KOPT-K1 (cell line): ENCODE measurements around the gene OR6C75.
"Not testable (repeated sequence)": the region's sequence is repeated elsewhere in the genome, so short reads cannot be mapped to it uniquely, and the experiment has no call there.

Experiments
- H3K27ac ChIP-seq: fragments of 200-600 bp; sonication (generic); 2 replicates; pipeline ENCODE4 v1.5.1; 2016; ENCODE audit warnings: antibody characterized with exemption, mild to moderate bottlenecking, low read depth, low read length; ENCODE audit not compliant: poor library complexity, severe bottlenecking
- H3K36me3 ChIP-seq: fragments of 200-600 bp; sonication (generic); 2 replicates; pipeline ENCODE4 v1.5.1; 2017; ENCODE audit warnings: antibody characterized with exemption, mild to moderate bottlenecking, low read length, moderate library complexity; ENCODE audit not compliant: insufficient read depth
- H3K9me3 ChIP-seq: fragments of 200-600 bp; sonication (generic); 2 replicates; pipeline ENCODE4 v1.5.1; 2017; ENCODE audit warnings: antibody characterized with exemption, low read length, mild to moderate bottlenecking; ENCODE audit not compliant: insufficient read depth, poor library complexity, severe bottlenecking

OR6C75 gene

GRCh38 chr12:55362675-55363074, at the start of gene OR6C75:
TSS of gene OR6C75 (plus strand) at chr12:55362975. CDS start at chr12:55365111, 2,136 bp downstream.
- H3K9me3 ChIP-seq = no peaks in the 10 kb centered on the region

GRCh38 chr12:55314043-55314442, 48.7 kb upstream of the OR6C75 start, which contains the start of gene OR6C1:
TSS of gene OR6C1 (plus strand) at chr12:55314343. CDS start at chr12:55320600, 6,257 bp downstream.
- Histone ChIP-seq H3K9me3 (no peaks in the 10 kb centered on the region), H3K27ac (no peak within 1 kb of the TSS), H3K36me3 (no peaks in the 10 kb centered on the region)

More at GRCh38 chr12:55362675-55363074, at the start of gene OR6C75:
- Histone ChIP-seq H3K27ac (no peak within 1 kb of the TSS), H3K36me3 (no peaks in the 10 kb centered on the region)

DNA sequence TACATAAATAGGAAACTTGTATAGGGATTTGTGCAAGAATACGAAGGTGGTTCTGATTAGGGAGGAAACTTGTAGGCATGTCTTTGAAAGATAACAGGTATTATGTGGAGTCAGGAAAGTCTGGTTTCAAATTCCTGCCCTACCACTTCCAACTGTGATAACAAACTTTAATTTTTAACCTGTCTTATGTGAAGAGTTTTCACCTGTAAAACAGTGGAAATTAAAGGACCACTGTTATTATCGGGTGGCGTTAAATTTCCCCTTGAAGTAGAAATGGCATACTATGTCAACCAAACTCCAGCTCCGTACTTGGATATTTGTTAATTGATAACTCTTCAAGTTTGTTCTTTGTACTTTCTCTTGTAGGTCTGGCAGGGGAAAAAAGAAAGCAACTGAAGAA, 42.6 kb upstream of the OR6C75 start:
- H3K27ac ChIP-seq = no peak overlapping the region
- H3K9me3 ChIP-seq = no peaks in the 10 kb centered on the region
- H3K36me3 ChIP-seq = no peaks in the 10 kb centered on the region

DNA sequence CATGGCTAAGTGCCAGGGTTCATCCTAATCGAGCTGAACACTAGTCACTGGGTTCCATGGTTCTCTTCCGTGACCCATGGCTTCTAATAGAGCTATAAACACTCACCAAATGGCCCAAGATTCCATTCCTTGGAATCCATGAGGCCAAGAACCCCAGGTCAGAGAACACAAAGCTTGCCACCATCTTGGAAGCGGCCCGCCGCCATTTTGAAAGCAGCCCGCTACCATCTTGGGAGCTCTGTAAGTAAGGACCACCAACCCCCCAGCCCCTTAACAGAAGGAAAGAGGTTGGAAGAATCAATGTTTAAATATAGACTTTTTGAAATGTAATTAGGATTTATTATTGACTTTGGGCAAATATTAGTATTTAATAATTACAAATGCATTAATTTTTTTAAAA, 37.0 kb upstream of the OR6C75 start:
- H3K36me3 ChIP-seq, H3K27ac ChIP-seq, H3K9me3 ChIP-seq: not testable (repeated sequence)

GRCh38 chr12:55330446-55330845, 32.3 kb upstream of the OR6C75 start, which contains the start of gene OR6C3:
TSS of gene OR6C3 (plus strand) at chr12:55330746. CDS start at chr12:55331701, 955 bp downstream.
- H3K36me3 ChIP-seq = no peaks in the 10 kb centered on the region
- H3K9me3 ChIP-seq = no peaks in the 10 kb centered on the region
- H3K27ac ChIP-seq = no peak within 1 kb of the TSS

- Histone ChIP-seq H3K9me3 (no peaks in the 10 kb centered on the region), H3K27ac (no peak overlapping the region), H3K36me3 (no peaks in the 10 kb centered on the region)
Observed at GRCh38 chr12:55336002-55336401, 26.8 kb upstream of the OR6C75 start.

DNA sequence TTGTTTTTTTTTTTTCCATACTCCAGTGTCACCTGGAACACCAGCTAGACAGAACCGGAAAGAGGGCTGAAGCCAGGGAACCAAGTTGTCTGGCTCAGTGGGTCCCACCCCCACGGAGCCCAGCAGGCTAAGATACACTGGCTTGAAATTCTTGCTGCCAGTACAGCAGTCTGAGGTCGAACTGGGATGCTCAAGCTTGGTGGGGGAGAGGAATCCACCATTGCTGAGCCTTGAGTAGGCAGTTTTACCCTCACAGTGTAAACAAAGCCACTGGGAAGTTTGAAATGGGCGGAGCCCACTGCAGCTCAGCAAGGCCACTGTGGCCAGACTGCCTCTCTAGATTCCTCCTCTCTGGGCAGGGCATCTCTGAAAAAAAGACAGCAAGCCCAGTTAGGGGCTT, 7.4 kb upstream of the OR6C75 start:
- not testable (repeated sequence) for H3K36me3 ChIP-seq, H3K9me3 ChIP-seq, H3K27ac ChIP-seq

DNA sequence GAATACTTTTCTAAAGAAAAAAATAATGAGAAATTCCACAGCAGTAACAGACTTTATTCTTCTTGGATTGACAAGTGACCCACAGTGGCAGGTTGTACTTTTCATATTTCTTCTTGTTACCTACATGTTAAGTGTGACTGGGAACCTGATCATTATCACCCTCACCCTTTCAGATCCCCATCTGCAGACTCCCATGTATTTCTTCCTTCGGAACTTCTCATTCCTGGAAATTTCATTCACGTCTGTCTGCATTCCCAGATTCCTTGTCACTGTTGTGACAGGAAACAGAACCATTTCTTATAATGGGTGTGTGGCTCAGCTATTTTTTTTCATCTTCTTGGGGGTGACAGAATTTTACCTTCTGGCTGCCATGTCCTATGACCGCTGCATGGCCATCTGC, 2.3 kb downstream of the OR6C75 start:
- no peak overlapping the region for H3K27ac ChIP-seq
- H3K9me3 ChIP-seq = no peaks in the 10 kb centered on the region
- H3K36me3 ChIP-seq = no peaks in the 10 kb centered on the region

DNA sequence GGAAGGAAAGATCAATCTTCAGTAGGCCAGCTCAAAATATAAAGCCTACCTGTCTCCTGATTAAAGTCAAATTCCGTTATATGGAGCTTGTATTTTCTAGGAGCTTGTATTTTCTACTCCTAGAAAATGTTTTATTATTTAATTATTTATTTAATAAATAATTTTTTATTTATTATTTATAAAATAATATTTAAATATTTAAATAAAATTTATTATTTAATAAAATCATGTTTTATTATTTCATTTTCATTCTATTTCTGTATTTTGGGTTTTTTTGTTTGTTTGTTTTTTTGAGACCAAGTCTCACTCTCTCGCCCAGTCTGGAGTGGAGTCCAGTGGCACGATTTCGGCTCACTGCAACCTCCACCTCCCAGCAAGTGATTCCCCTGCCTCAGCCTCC, 9.7 kb downstream of the OR6C75 start:
- no peaks in the 10 kb centered on the region for H3K36me3 ChIP-seq
- no peaks in the 10 kb centered on the region for H3K9me3 ChIP-seq

DNA sequence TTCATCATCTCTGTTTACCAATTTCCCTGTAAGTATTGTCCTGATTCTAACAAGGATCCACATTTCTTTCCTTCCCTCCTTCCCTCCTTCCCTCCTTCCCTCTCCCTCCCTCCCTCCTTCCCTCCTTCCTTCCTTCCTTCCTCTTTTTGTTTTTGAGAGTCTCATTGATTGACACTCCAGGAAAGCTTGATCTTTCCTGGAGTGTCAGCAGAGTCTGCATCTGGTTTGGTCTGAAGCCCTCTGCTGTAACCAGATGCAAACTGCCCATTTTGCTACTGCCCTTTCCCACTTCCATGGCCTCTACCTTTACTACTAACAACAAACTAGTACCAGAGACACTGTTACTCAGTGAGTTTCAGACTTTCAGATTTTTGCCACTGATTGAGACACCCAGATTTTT, 23.1 kb downstream of the OR6C75 start:
- Histone ChIP-seq H3K36me3 (no peaks in the 10 kb centered on the region), H3K27ac (no peak overlapping the region), H3K9me3 (no peaks in the 10 kb centered on the region)

More for the DNA sequence above, 9.7 kb downstream of the OR6C75 start:
- no peak overlapping the region for H3K27ac ChIP-seq

DNA sequence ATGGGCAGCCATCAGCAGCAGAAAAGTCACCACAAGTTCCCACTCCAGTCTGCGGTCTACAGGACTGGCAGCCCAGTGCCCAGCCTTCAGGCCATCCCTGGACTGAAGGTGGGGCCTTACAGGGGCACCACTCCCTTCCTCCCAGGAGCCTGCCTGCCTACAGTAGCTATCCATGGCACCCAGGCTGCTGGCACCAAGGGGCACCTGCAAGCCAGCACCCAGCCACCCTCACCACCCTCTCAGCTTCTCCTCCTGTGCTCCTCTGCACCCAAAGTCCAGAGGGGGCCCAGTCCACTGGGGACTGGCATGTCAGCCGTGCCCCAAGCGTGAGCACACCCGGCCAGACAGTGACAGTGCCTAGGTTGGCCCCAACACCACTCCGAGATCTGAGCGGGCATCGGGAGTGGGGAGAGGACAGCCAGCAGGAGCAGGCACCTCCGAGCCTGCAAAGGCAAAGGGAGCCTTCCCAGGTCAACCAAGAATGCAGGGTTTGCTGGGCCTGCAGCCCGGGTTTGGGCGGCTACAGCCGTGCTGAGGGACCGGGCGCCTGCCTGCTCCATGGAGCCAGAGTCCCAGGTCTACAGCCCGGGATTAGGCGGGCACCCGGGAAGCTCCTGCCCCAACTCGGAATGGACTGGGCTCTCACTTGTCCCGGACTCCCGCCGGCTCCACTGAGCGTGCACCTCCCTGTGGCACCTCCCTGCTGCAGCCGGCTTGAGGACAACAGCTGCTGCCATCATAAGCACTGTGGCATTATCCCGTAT, 29.4 kb downstream of the OR6C75 start:
- no peak overlapping the region for H3K27ac ChIP-seq
- no peaks in the 10 kb centered on the region for H3K9me3 ChIP-seq
- H3K36me3 ChIP-seq = no peaks in the 10 kb centered on the region

DNA sequence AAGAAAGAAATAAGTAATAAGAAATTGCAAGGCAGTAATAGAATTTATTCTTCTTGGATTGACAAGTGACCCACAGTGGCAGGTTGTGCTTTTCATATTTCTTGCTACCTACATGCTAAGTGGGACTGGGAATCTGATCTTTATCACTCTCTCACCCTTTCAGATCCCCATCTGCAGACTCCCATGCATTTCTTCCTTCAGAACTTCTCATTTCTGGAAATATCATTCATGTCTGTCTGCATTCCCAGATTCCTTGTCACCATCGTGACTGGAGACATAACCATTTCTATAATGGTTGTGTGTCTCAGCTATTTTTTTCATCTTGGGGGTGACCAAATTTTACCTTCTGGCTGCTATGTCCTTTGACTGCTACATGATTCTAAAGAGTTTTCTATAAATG, 33.6 kb downstream of the OR6C75 start:
- no peak overlapping the region for H3K27ac ChIP-seq
- H3K9me3 ChIP-seq = no peaks in the 10 kb centered on the region
- no peaks in the 10 kb centered on the region for H3K36me3 ChIP-seq

GRCh38 chr12:55400229-55400628, 37.5 kb downstream of the OR6C75 start, which contains the start of gene OR6C65:
TSS of gene OR6C65 (plus strand) at chr12:55400529. CDS start at chr12:55400529, 0 bp downstream.
- no peak within 1 kb of the TSS for H3K27ac ChIP-seq
- no peaks in the 10 kb centered on the region for H3K9me3 ChIP-seq
- no peaks in the 10 kb centered on the region for H3K36me3 ChIP-seq

GRCh38 chr12:55407866-55408265, 45.1 kb downstream of the OR6C75 start:
- no peak overlapping the region for H3K27ac ChIP-seq
- H3K9me3 ChIP-seq = no peaks in the 10 kb centered on the region
- H3K36me3 ChIP-seq = no peaks in the 10 kb centered on the region

DNA sequence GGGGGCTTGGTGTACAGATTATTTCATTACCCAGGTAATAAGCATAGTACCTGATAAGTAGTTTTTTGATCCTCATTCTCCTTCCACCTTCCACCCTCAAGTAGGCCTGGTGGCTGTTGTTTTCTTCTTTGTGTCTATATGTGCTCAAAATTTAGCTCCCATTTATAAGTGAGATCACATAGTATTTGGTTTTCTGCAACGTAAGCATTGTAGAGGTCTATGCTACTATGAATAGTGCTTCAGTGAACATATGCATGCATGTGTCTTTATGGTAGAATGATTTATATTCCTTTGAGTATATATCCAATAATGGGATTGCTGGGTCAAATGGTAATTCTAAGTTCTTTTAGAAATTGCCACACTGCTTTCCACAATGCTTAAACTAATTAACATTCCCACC, 46.4 kb downstream of the OR6C75 start:
- H3K36me3 ChIP-seq, H3K27ac ChIP-seq, H3K9me3 ChIP-seq: not testable (repeated sequence)

DNA sequence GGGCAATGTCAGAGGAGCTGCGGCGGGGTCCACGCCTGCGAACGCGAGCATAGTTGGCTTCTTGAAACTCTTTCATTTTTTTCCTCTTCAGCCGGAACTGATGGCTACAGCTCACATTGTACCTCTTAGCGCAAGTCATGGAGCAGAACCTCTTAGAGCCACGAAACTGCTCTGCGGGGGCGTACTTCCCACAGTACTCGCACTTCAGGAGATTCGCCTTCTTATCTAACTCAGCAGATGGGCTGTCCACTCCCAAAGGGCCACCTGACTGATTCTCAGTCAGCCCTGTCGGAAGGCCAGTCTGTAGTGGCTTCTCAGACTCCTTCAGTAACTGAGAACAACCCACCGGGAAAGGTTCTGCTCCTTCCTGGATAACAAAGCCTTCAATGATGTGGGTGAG, 49.4 kb downstream of the OR6C75 start:
- not testable (repeated sequence) for H3K27ac ChIP-seq, H3K36me3 ChIP-seq, H3K9me3 ChIP-seq
